Measurements from ENCODE around the gene SREBF1.

SREBF1 gene

GRCh38 chr17:17836818-17837379 is at the start of gene SREBF1:
Gene SREBF1, minus strand, starts transcription at chr17:17836986. Its CDS starts 169 bp downstream, at chr17:17836817.
- no peak for DNase-seq

- peak; percentile 80 to 94 for DNase-seq
Measured at GRCh38 chr17:17886226-17886625, 49.4 kb upstream of the SREBF1 start.

- peak; percentile 80 to 97 for DNase-seq
Measured at GRCh38 chr17:17884391-17885357, 47.9 kb upstream of the SREBF1 start.

GRCh38 chr17:17883801-17884200 is 47.0 kb upstream of the SREBF1 start:
- DNase-seq = peak; percentile 23 to 53

GRCh38 chr17:17882082-17882581 is 45.3 kb upstream of the SREBF1 start:
- no peak for DNase-seq

GRCh38 chr17:17880577-17881196 is 43.9 kb upstream of the SREBF1 start:
- no peak for DNase-seq

- no peak for DNase-seq
Measured at GRCh38 chr17:17877529-17878358, 41.0 kb upstream of the SREBF1 start.

GRCh38 chr17:17876959-17877528 is 40.3 kb upstream of the SREBF1 start:
- no peak for DNase-seq

GRCh38 chr17:17874478-17874877 is 37.7 kb upstream of the SREBF1 start:
- no peak for DNase-seq

- DNase-seq = no peak
Measured at GRCh38 chr17:17873450-17873991, 36.7 kb upstream of the SREBF1 start.

- no peak for DNase-seq
Measured at GRCh38 chr17:17872547-17873345, 36.0 kb upstream of the SREBF1 start.

GRCh38 chr17:17871913-17872312 is 35.1 kb upstream of the SREBF1 start:
- no peak for DNase-seq

- no peak for DNase-seq
Measured at GRCh38 chr17:17870247-17870646, 33.5 kb upstream of the SREBF1 start.

- no peak for DNase-seq
Measured at GRCh38 chr17:17868641-17869522, 32.1 kb upstream of the SREBF1 start.

- DNase-seq = no peak
Measured at GRCh38 chr17:17866897-17867296, 30.1 kb upstream of the SREBF1 start.

- no peak for DNase-seq
Measured at GRCh38 chr17:17866425-17866824, 29.6 kb upstream of the SREBF1 start.

GRCh38 chr17:17865035-17865434 is 28.2 kb upstream of the SREBF1 start:
- no peak for DNase-seq

- DNase-seq = no peak
Measured at GRCh38 chr17:17860766-17861107, 24.0 kb upstream of the SREBF1 start.

GRCh38 chr17:17859909-17860765 is 23.4 kb upstream of the SREBF1 start:
- peak; percentile 48 to 64 for DNase-seq

Measured in NCI-H524 (cell line).